K562 (cell line): ENCODE measurements around the gene TNFRSF18. TPM values are rescaled to one million over a fixed set of nuclear protein-coding genes. Genes with fewer than 3 reads are reported as not detected.

Source experiments
- ARHGAP35 ChIP-seq: fragments of 450-650 bp; IDR thresholded peaks from 2 replicates; pipeline ENCODE4 v1.6.1; 2018; ENCODE audit not compliant: partially characterized antibody
- MCM3 ChIP-seq: fragments of 450-650 bp; IDR thresholded peaks from 2 replicates; pipeline ENCODE4 v1.6.1; 2016
- NRF1 ChIP-seq, 2 experiments: fragments of 450-650 bp; IDR thresholded peaks in 1 of 2; conservative IDR thresholded peaks in 1 of 2; 2 replicates each; pipeline ENCODE4 v1.6.1; 2014; ENCODE audit warnings: mild to moderate bottlenecking in 2 of 2
- TSC22D4 ChIP-seq: fragments of 450-650 bp; IDR thresholded peaks from 2 replicates; pipeline ENCODE4 v1.6.1; 2016; ENCODE audit warnings: missing genetic modification characterization, missing biosample characterization, control low read depth
- polyA plus RNA-seq, 8 experiments: library from polyadenylated mRNA; depleted of rRNA in 4 of 8; stranded (reverse) in 5 of 8; unstranded in 3 of 8; fragments of >200 nt; fragmentation: Nextera tagmentation in 2 of 8; fragmentation: Illumina TruSeq in 1 of 8; extraction: Ambion mirVana in 2 of 8; extraction: Trizol in 1 of 8; gene quantifications; 2 replicates each; pipeline versions ENCODE4 v1.2.1 to v1.2.3, GENCODE V29; 2011 to 2014; ENCODE audit warnings: inconsistent platforms in 1 of 8, missing spikeins in 1 of 8
- total RNA-seq, 7 experiments: library from RNA; depleted of rRNA in 6 of 7; stranded (reverse); fragments of >200 nt in 6 of 7; fragmentation: Illumina TruSeq in 2 of 7; extraction: Trizol in 2 of 7; gene quantifications; 2 replicates each; pipeline versions ENCODE4 v1.2.1 to v1.2.3, GENCODE V29; 2011 to 2021; ENCODE audit warnings: low replicate concordance in 1 of 7
- TF ChIP-seq, protein P1 (sequence below), 2 experiments: fragments of 450-650 bp in 1 of 2; sonication (generic) in 1 of 2; formaldehyde crosslinking in 1 of 2; IDR thresholded peaks; 2 replicates each; pipeline versions ENCODE4 v1.7.1 to v1.9.0; 2016 to 2022; ENCODE audit warnings: inconsistent platforms in 1 of 2, mild to moderate bottlenecking in 1 of 2, missing genetic modification reagents in 1 of 2

The TNFRSF18 gene
- total and polyA plus RNA-seq, 9 of the 15 experiments (the other 6 are each of a cell fraction or from before 2014, with no cell fraction given): 0.24 to 0.27 TPM; not detected in 7

DNA sequence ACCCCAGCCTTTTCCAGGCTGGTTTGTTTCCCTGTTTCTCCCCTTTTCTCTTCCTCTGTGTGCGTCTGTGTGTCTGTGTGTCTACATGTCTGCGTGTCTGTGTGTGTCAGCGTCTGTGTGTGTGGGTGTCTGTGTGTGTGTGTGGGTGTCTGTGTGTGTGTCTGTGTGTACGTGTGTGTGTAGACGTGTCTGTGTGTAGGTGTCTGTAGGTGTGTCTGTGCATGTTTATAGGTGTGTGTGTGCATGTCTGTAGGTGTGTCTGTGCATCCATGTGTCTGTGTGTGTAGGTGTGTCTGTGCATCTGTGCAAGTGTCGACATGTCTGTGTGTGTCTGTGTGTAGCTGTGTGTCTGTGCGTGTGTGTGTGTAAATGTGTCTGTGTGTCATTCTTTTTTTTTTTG, 29.5 kb downstream of the TNFRSF18 start (continued):
- peak; percentile 89 for TF ChIP-seq TSC22D4 (tag)
- TF ChIP-seq NRF1 (conservative IDR thresholded peaks at IDR 0.05 in 1 of 2, IDR thresholded peaks at IDR 0.05 in 1 of 2): no peak
- TF ChIP-seq ARHGAP35: peak; percentile 33
- 0 out of 2 replicates have a peak, but pooled peaks have one; percentile 13 for TF ChIP-seq MCM3
- TF ChIP-seq, protein P1, sequence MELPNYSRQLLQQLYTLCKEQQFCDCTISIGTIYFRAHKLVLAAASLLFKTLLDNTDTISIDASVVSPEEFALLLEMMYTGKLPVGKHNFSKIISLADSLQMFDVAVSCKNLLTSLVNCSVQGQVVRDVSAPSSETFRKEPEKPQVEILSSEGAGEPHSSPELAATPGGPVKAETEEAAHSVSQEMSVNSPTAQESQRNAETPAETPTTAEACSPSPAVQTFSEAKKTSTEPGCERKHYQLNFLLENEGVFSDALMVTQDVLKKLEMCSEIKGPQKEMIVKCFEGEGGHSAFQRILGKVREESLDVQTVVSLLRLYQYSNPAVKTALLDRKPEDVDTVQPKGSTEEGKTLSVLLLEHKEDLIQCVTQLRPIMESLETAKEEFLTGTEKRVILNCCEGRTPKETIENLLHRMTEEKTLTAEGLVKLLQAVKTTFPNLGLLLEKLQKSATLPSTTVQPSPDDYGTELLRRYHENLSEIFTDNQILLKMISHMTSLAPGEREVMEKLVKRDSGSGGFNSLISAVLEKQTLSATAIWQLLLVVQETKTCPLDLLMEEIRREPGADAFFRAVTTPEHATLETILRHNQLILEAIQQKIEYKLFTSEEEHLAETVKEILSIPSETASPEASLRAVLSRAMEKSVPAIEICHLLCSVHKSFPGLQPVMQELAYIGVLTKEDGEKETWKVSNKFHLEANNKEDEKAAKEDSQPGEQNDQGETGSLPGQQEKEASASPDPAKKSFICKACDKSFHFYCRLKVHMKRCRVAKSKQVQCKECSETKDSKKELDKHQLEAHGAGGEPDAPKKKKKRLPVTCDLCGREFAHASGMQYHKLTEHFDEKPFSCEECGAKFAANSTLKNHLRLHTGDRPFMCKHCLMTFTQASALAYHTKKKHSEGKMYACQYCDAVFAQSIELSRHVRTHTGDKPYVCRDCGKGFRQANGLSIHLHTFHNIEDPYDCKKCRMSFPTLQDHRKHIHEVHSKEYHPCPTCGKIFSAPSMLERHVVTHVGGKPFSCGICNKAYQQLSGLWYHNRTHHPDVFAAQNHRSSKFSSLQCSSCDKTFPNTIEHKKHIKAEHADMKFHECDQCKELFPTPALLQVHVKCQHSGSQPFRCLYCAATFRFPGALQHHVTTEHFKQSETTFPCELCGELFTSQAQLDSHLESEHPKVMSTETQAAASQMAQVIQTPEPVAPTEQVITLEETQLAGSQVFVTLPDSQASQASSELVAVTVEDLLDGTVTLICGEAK (IDR thresholded peaks at IDR 0.05): no peak
- TF ChIP-seq, protein P1 (CRISPR knock-in tag; IDR thresholded peaks at IDR 0.05): peak; percentile 13; the same call in 1 of the 2 replicates
